Osteoblast (primary cell): ENCODE data around the gene KLHL3. TPM values are rescaled to one million over a fixed set of nuclear protein-coding genes. Genes with fewer than 3 reads are reported as not detected.

Experiments used
- DNase-seq: peaks from one replicate; pipeline ENCODE4 v3.0.0; 2011; ENCODE audit warnings: low spot score, mixed read lengths; ENCODE audit not compliant: insufficient read length; ENCODE audit errors: missing footprints
- H2AFZ ChIP-seq: 2 replicates; pipeline ENCODE4 v1.6.0; 2011; ENCODE audit warnings: mild to moderate bottlenecking, low read length
- H3K27ac ChIP-seq: 2 replicates; pipeline ENCODE4 v1.5.1; 2011; ENCODE audit warnings: mild to moderate bottlenecking, low read depth, low read length, moderate library complexity
- H3K27me3 ChIP-seq: 2 replicates; pipeline ENCODE4 v1.6.0; 2012; ENCODE audit warnings: mild to moderate bottlenecking, control low read depth, inconsistent platforms, low read length, moderate library complexity; ENCODE audit not compliant: insufficient read depth
- H3K36me3 ChIP-seq: 2 replicates; pipeline ENCODE4 v1.5.1; 2011; ENCODE audit warnings: mild to moderate bottlenecking, low read length, control low read depth, moderate library complexity; ENCODE audit not compliant: insufficient read depth
- H3K4me1 ChIP-seq: 2 replicates; pipeline ENCODE4 v1.5.1; 2011; ENCODE audit warnings: mild to moderate bottlenecking, low read length, control low read depth, moderate library complexity; ENCODE audit not compliant: insufficient read depth
- H3K4me2 ChIP-seq: 2 replicates; pipeline ENCODE4 v1.6.0; 2011; ENCODE audit warnings: mild to moderate bottlenecking, low read length; ENCODE audit not compliant: insufficient read depth
- H3K4me3 ChIP-seq: fragments of 200-600 bp; sonication (generic); 3 replicates; pipeline ENCODE4 v1.5.1; 2012; ENCODE audit warnings: mild to moderate bottlenecking, low read length, inconsistent platforms; ENCODE audit not compliant: insufficient read depth
- H3K79me2 ChIP-seq: 2 replicates; pipeline ENCODE4 v1.6.0; 2012; ENCODE audit warnings: mild to moderate bottlenecking, low read length, control low read depth, inconsistent platforms; ENCODE audit not compliant: insufficient read depth
- H3K9me3 ChIP-seq: 2 replicates; pipeline ENCODE4 v1.5.1; 2011; ENCODE audit warnings: low read depth, low read length, control low read depth
- H4K20me1 ChIP-seq: 2 replicates; pipeline ENCODE4 v1.6.0; 2012; ENCODE audit warnings: mild to moderate bottlenecking, low read length, control low read depth; ENCODE audit not compliant: insufficient read depth
- total RNA-seq: library from RNA; depleted of rRNA; stranded (reverse); fragments of >200 nt; gene quantifications from 2 replicates; pipeline ENCODE4 v1.2.3, GENCODE V29; 2012
- TF ChIP-seq, protein P1 (sequence below): IDR thresholded peaks from 2 replicates; pipeline ENCODE4 v1.5.1; 2011; ENCODE audit warnings: mild to moderate bottlenecking, low read depth, low read length, moderate library complexity; ENCODE audit errors: extremely low read depth

Gene KLHL3
- total RNA-seq, 1 donor = 6.2 TPM

DNA sequence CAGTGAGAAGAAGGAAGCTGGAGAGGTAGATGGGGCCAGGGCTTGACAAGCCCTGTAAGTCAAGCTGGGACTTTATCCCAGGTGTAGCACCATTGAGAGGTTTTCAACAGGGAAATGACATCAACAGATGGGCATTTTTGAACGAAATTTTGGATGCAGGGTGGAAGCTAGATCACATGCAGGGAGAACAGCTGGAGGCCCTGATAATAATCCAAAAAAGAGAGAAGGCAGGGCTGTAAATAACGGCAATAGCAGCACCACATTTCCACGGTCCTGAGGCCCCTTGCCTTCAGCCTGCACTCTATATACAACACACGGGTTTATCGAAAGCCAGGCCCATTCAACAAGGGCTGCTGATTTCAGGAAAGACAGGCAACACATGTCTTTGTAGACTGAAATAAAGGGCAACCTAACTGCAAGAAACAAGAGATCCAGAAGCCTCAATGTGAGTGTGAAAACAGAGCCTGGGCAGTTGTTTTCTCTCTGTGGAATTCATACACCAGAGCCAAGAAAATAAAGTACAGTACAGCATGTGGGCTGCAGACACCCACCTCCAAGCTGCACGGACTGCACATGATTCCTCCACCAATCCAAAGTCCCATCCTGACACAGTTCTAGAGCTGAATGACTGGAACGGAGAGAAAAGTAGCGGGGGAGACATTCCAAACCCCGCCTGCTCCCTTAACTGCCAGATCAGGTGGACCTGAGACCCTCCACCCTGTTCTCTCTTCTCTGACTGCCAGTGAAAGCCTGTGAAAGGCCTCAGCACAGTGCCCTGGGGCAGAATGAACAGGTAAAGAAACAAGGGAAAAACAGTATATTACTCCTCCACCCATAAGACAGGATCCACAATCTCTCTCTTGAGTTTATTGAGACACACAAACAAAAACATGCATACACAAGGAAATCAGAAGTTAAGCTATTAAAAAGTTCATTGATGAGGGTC lies 36.3 kb downstream of the KLHL3 start:
- no peaks in the 10 kb centered on the region for H3K27me3 ChIP-seq
- H3K4me1 ChIP-seq = peaks cover 20% of the 10 kb centered on the region
- H2AFZ ChIP-seq = no peak overlapping the region
- H3K27ac ChIP-seq = no peak overlapping the region
- no peak for DNase-seq
- H3K4me3 ChIP-seq = no peak overlapping the region
- no peaks in the 10 kb centered on the region for H3K79me2 ChIP-seq
- peak overlapping the region; percentile 1 for H3K4me2 ChIP-seq
- no peaks in the 10 kb centered on the region for H4K20me1 ChIP-seq
- TF ChIP-seq, protein P1, sequence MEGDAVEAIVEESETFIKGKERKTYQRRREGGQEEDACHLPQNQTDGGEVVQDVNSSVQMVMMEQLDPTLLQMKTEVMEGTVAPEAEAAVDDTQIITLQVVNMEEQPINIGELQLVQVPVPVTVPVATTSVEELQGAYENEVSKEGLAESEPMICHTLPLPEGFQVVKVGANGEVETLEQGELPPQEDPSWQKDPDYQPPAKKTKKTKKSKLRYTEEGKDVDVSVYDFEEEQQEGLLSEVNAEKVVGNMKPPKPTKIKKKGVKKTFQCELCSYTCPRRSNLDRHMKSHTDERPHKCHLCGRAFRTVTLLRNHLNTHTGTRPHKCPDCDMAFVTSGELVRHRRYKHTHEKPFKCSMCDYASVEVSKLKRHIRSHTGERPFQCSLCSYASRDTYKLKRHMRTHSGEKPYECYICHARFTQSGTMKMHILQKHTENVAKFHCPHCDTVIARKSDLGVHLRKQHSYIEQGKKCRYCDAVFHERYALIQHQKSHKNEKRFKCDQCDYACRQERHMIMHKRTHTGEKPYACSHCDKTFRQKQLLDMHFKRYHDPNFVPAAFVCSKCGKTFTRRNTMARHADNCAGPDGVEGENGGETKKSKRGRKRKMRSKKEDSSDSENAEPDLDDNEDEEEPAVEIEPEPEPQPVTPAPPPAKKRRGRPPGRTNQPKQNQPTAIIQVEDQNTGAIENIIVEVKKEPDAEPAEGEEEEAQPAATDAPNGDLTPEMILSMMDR = no peak
- H3K36me3 ChIP-seq = no peaks in the 10 kb centered on the region
- no peaks in the 10 kb centered on the region for H3K9me3 ChIP-seq

DNA sequence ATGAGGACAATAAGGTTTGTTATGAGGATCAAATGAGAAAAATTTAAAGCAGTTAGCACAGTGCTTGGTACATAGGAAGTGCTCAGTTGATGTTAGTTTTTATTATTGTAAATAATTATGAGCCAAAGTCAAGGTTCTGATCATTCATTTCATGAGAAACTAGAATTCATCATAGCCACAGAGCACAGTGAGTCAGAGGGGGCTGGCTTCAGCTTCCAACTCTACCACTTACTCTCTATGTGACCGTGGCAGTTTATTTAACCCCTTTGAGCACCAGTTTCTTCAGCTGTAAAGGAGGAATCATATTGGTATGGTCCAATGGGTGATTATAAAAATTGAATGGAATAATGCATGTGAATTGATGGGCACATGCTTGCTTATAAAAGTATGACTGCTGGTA lies 39.4 kb downstream of the KLHL3 start:
- no peak overlapping the region for H3K4me3 ChIP-seq
- no peaks in the 10 kb centered on the region for H3K27me3 ChIP-seq
- peaks cover 20% of the 10 kb centered on the region for H3K4me1 ChIP-seq
- H4K20me1 ChIP-seq = no peaks in the 10 kb centered on the region
- H3K36me3 ChIP-seq = no peaks in the 10 kb centered on the region
- H3K4me2 ChIP-seq = no peak overlapping the region
- H2AFZ ChIP-seq = no peak overlapping the region
- H3K27ac ChIP-seq = no peak overlapping the region
- H3K9me3 ChIP-seq = no peaks in the 10 kb centered on the region
- H3K79me2 ChIP-seq = no peaks in the 10 kb centered on the region
- peak; percentile 81 for DNase-seq
- TF ChIP-seq, protein P1 = no peak

GRCh38 chr5:137695651-137696428 lies 40.0 kb downstream of the KLHL3 start:
- Histone ChIP-seq H3K4me2 (no peak overlapping the region), H3K79me2 (no peaks in the 10 kb centered on the region), H3K36me3 (no peaks in the 10 kb centered on the region), H2AFZ (no peak overlapping the region), H4K20me1 (no peaks in the 10 kb centered on the region), H3K4me3 (no peak overlapping the region), H3K9me3 (no peaks in the 10 kb centered on the region), H3K4me1 (peaks cover 20% of the 10 kb centered on the region), H3K27ac (no peak overlapping the region), H3K27me3 (no peaks in the 10 kb centered on the region)
- DNase-seq = peak; percentile 58
- TF ChIP-seq, protein P1 = no peak
